Measurements from ENCODE around the gene CFAP69.

CFAP69 gene

DNA sequence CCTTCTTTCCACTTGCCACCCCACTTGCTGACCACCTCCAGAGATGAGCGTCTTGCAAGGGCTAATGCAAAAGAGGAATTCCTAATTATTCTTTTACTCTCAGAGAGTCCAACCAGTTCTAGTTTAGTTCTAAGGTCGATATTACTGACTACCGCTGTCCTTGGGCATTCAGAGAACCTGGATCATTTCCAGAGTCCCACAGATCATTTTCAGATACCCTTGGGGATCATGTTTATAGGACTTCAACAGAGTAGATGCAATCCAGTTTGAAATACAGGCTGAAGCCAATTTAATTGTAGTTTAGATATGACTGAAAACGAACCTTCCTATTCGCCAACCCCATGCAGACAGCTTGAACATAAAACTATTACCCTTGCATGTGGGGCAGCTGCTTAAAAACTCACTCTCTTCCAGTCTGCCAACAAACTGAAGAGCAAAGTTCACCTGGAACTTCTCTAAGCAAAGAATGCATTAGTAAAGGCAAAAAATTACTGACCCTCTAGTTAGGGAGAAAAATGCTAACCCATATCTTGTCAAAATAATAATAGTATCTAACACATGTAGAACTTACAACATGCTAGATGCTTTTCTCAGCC is 22.4 kb downstream of the CFAP69 start:
- Histone ChIP-seq H3K4me3 (ENCODE audit: low read depth in 1 of 2, low read length in 2 of 2) (no peak overlapping the region), H3K9ac (ENCODE audit: low read depth in 1 of 2, low read length in 2 of 2) (no peak overlapping the region)

DNA sequence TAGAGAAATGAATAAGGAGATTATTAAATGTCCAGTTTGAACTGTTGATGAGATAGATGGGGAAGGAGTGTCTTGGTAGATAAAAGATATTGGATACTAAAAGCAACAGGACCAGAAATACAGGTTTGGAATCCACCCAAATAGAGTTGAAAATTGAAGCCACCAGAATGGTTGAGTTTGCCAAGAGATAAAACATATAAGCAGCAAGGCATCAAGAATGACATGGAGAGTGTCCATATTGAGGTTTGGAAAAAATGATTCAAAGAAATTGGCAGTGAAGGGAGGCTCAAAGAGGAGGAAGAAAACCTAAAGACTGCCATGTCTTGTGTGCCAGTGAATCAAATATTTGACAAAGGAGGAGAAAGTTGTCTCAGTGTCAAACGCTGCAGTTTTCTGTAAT is 24.2 kb downstream of the CFAP69 start:
- no peak overlapping the region for H3K27ac ChIP-seq (ENCODE audit: low read depth, low read length)
- H3K36me3 ChIP-seq (ENCODE audit: control insufficient read depth in 1 of 2, insufficient read depth in 2 of 2, low read length in 2 of 2) = no peaks in the 10 kb centered on the region
- peaks cover 8 to 11% of the 10 kb centered on the region in 2 donors for H3K4me1 ChIP-seq (ENCODE audit: control insufficient read depth in 1 of 2, insufficient read depth in 2 of 2, low read length in 2 of 2)
- H3K9me3 ChIP-seq (ENCODE audit: control insufficient read depth in 1 of 2, low read length in 2 of 2) = no peaks in the 10 kb centered on the region
- no peak overlapping the region for H3K9ac ChIP-seq (ENCODE audit: low read depth in 1 of 2, low read length in 2 of 2)
- no peak overlapping the region for H3K4me3 ChIP-seq (ENCODE audit: low read depth in 1 of 2, low read length in 2 of 2)
- no peaks in the 10 kb centered on the region for H3K27me3 ChIP-seq (ENCODE audit: control insufficient read depth in 1 of 2, insufficient read depth in 2 of 2, low read length in 2 of 2)

More for the DNA sequence above, 22.4 kb downstream of the CFAP69 start:
- H3K27me3 ChIP-seq (ENCODE audit: control insufficient read depth in 1 of 2, insufficient read depth in 2 of 2, low read length in 2 of 2) = no peaks in the 10 kb centered on the region
- H3K27ac ChIP-seq (ENCODE audit: low read depth, low read length) = no peak overlapping the region
- no peaks in the 10 kb centered on the region for H3K36me3 ChIP-seq (ENCODE audit: control insufficient read depth in 1 of 2, insufficient read depth in 2 of 2, low read length in 2 of 2)
- H3K9me3 ChIP-seq (ENCODE audit: control insufficient read depth in 1 of 2, low read length in 2 of 2) = no peaks in the 10 kb centered on the region
- H3K4me1 ChIP-seq (ENCODE audit: control insufficient read depth in 1 of 2, insufficient read depth in 2 of 2, low read length in 2 of 2) = peaks cover 8 to 11% of the 10 kb centered on the region in 2 donors

GRCh38 chr7:90270431-90271178 is 25.6 kb downstream of the CFAP69 start:
- no peak overlapping the region for H3K9ac ChIP-seq (ENCODE audit: low read depth in 1 of 2, low read length in 2 of 2)
- no peak overlapping the region for H3K4me3 ChIP-seq (ENCODE audit: low read depth in 1 of 2, low read length in 2 of 2)
- H3K27me3 ChIP-seq (ENCODE audit: control insufficient read depth in 1 of 2, insufficient read depth in 2 of 2, low read length in 2 of 2) = no peaks in the 10 kb centered on the region
- H3K9me3 ChIP-seq (ENCODE audit: control insufficient read depth in 1 of 2, low read length in 2 of 2) = no peaks in the 10 kb centered on the region
- H3K4me1 ChIP-seq (ENCODE audit: control insufficient read depth in 1 of 2, insufficient read depth in 2 of 2, low read length in 2 of 2) = peaks cover 8 to 11% of the 10 kb centered on the region in 2 donors
- no peak overlapping the region for H3K27ac ChIP-seq (ENCODE audit: low read depth, low read length)
- no peaks in the 10 kb centered on the region for H3K36me3 ChIP-seq (ENCODE audit: control insufficient read depth in 1 of 2, insufficient read depth in 2 of 2, low read length in 2 of 2)

GRCh38 chr7:90271753-90272152 is 26.8 kb downstream of the CFAP69 start:
- Histone ChIP-seq H3K36me3 (ENCODE audit: control insufficient read depth in 1 of 2, insufficient read depth in 2 of 2, low read length in 2 of 2) (no peaks in the 10 kb centered on the region), H3K27me3 (ENCODE audit: control insufficient read depth in 1 of 2, insufficient read depth in 2 of 2, low read length in 2 of 2) (no peaks in the 10 kb centered on the region), H3K4me1 (ENCODE audit: control insufficient read depth in 1 of 2, insufficient read depth in 2 of 2, low read length in 2 of 2) (peaks cover 13% of the 10 kb centered on the region in 2 donors), H3K9me3 (ENCODE audit: control insufficient read depth in 1 of 2, low read length in 2 of 2) (no peaks in the 10 kb centered on the region), H3K27ac (ENCODE audit: low read depth, low read length) (no peak overlapping the region), H3K4me3 (ENCODE audit: low read depth in 1 of 2, low read length in 2 of 2) (no peak overlapping the region), H3K9ac (ENCODE audit: low read depth in 1 of 2, low read length in 2 of 2) (no peak overlapping the region)

GRCh38 chr7:90272242-90272641 is 27.3 kb downstream of the CFAP69 start:
- H3K27me3 ChIP-seq (ENCODE audit: control insufficient read depth in 1 of 2, insufficient read depth in 2 of 2, low read length in 2 of 2) = no peaks in the 10 kb centered on the region
- H3K4me3 ChIP-seq (ENCODE audit: low read depth in 1 of 2, low read length in 2 of 2) = no peak overlapping the region
- no peak overlapping the region for H3K27ac ChIP-seq (ENCODE audit: low read depth, low read length)
- peaks cover 9 to 12% of the 10 kb centered on the region in 2 donors for H3K4me1 ChIP-seq (ENCODE audit: control insufficient read depth in 1 of 2, insufficient read depth in 2 of 2, low read length in 2 of 2)
- H3K9me3 ChIP-seq (ENCODE audit: control insufficient read depth in 1 of 2, low read length in 2 of 2) = no peaks in the 10 kb centered on the region
- no peaks in the 10 kb centered on the region for H3K36me3 ChIP-seq (ENCODE audit: control insufficient read depth in 1 of 2, insufficient read depth in 2 of 2, low read length in 2 of 2)
- H3K9ac ChIP-seq (ENCODE audit: low read depth in 1 of 2, low read length in 2 of 2) = no peak overlapping the region

GRCh38 chr7:90274161-90274560 is 29.2 kb downstream of the CFAP69 start:
- H3K27ac ChIP-seq (ENCODE audit: low read depth, low read length) = no peak overlapping the region

DNA sequence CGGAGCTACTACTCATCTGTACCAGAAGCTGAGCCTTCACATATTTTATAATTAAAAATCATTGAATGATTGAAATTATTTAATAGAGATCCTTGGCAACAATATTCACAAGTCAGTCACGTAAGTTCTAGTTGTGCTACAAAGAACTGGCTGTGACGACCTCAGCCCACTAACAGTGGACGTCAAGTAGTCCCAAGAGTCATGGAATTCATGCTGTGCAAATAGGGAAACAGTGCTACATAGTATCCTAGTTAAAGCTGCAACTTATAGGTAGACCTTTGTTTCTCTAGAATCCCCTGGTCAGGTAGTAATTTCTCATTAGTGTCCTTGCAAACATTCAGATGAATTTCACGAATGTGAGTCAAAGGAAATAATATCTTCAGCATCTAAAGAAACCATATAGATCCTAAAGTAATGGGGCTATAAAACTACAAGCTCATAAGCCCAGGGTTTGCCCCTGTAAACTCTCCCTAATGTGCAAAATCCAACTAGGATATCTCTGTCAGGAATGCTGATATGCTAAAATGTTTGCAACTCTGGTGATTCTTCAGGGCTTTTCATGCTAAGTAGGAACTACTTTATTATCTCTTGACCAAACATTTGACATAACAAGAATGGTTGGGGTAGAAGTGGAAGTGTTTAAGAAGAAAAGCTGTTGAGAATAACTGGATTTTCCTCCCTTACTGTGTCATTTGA is 31.2 kb downstream of the CFAP69 start:
- H3K4me3 ChIP-seq (ENCODE audit: low read depth in 1 of 2, low read length in 2 of 2) = no peak overlapping the region
- no peak overlapping the region for H3K9ac ChIP-seq (ENCODE audit: low read depth in 1 of 2, low read length in 2 of 2)
- H3K4me1 ChIP-seq (ENCODE audit: control insufficient read depth in 1 of 2, insufficient read depth in 2 of 2, low read length in 2 of 2) = peaks cover 3 to 6% of the 10 kb centered on the region in 2 donors
- H3K9me3 ChIP-seq (ENCODE audit: control insufficient read depth in 1 of 2, low read length in 2 of 2) = no peaks in the 10 kb centered on the region
- H3K27me3 ChIP-seq (ENCODE audit: control insufficient read depth in 1 of 2, insufficient read depth in 2 of 2, low read length in 2 of 2) = no peaks in the 10 kb centered on the region
- H3K27ac ChIP-seq (ENCODE audit: low read depth, low read length) = no peak overlapping the region
- no peaks in the 10 kb centered on the region for H3K36me3 ChIP-seq (ENCODE audit: control insufficient read depth in 1 of 2, insufficient read depth in 2 of 2, low read length in 2 of 2)

More at GRCh38 chr7:90274161-90274560, 29.2 kb downstream of the CFAP69 start:
- Histone ChIP-seq H3K9ac (ENCODE audit: low read depth in 1 of 2, low read length in 2 of 2) (no peak overlapping the region), H3K9me3 (ENCODE audit: control insufficient read depth in 1 of 2, low read length in 2 of 2) (no peaks in the 10 kb centered on the region), H3K4me3 (ENCODE audit: low read depth in 1 of 2, low read length in 2 of 2) (no peak overlapping the region), H3K36me3 (ENCODE audit: control insufficient read depth in 1 of 2, insufficient read depth in 2 of 2, low read length in 2 of 2) (no peaks in the 10 kb centered on the region), H3K4me1 (ENCODE audit: control insufficient read depth in 1 of 2, insufficient read depth in 2 of 2, low read length in 2 of 2) (peaks cover 3 to 6% of the 10 kb centered on the region in 2 donors), H3K27me3 (ENCODE audit: control insufficient read depth in 1 of 2, insufficient read depth in 2 of 2, low read length in 2 of 2) (no peaks in the 10 kb centered on the region)

DNA sequence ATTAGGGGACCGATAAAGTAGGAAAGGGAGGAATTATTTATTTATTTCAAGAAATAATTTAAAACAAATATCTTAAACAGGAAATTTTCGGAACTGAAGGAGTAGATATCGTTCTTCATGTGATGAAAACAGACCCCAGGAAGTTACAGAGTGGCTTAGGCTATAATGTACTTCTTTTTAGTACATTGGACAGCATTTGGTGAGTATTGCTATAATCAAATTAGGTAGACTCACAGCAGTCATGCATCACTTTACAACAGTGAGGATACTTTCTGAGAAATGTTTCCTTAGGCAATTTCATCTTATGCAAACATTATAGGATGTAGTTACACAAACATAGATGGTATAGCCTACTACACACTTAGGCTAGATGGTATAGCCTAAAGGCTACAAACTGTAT is 43.2 kb downstream of the CFAP69 start:
- Histone ChIP-seq H3K4me1 (ENCODE audit: control insufficient read depth in 1 of 2, insufficient read depth in 2 of 2, low read length in 2 of 2) (no peaks in the 10 kb centered on the region), H3K36me3 (ENCODE audit: control insufficient read depth in 1 of 2, insufficient read depth in 2 of 2, low read length in 2 of 2) (peaks cover 0 to 4% of the 10 kb centered on the region in 2 donors), H3K4me3 (ENCODE audit: low read depth in 1 of 2, low read length in 2 of 2) (no peak overlapping the region), H3K27ac (ENCODE audit: low read depth, low read length) (no peak overlapping the region), H3K9me3 (ENCODE audit: control insufficient read depth in 1 of 2, low read length in 2 of 2) (no peaks in the 10 kb centered on the region), H3K27me3 (ENCODE audit: control insufficient read depth in 1 of 2, insufficient read depth in 2 of 2, low read length in 2 of 2) (no peaks in the 10 kb centered on the region), H3K9ac (ENCODE audit: low read depth in 1 of 2, low read length in 2 of 2) (no peak overlapping the region)

DNA sequence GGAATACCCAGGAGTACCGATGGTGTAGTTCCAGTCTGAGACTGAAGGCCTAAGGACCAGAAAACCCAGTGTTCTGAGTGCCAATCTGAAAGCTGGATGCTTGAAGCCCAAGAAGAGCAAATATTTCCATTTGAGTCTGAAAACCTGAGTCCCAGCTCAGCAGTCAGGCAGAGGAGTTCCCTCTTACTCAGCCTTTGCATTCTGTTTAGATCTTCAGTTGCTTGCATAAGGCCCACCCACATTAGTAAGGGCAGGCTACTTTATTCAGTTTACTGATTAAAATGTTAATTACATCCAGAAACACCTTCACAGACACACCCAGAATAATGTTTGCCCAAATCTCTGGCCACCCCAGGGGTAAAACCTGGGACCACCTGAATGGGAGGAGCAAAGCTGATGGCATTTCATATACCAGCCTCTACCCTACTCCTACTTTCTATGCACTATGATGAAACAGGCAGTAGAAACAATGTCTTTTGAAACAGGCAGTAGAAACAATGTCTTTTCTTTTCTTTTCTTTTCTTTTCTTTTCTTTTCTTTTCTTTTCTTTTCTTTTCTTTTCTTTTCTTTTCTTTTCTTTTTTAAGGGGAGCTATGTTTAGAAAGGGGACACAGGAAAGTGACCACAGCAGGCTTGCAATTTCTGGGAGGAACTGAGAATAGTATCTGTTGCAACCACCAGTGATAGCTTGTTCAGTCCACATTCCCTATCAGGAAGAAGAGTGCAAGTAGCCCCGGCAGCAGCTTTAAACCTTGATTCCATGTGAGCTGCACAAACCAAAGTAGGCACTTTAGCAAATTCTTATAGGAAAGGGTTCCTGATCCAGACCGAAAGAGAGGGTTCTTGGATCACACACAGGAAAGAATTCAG is 45.5 kb downstream of the CFAP69 start:
- H3K36me3 ChIP-seq (ENCODE audit: control insufficient read depth in 1 of 2, insufficient read depth in 2 of 2, low read length in 2 of 2) = peaks cover 0 to 4% of the 10 kb centered on the region in 2 donors
- no peaks in the 10 kb centered on the region for H3K9me3 ChIP-seq (ENCODE audit: control insufficient read depth in 1 of 2, low read length in 2 of 2)
- H3K4me3 ChIP-seq (ENCODE audit: low read depth in 1 of 2, low read length in 2 of 2) = no peak overlapping the region

More for the DNA sequence above, 45.5 kb downstream of the CFAP69 start:
- H3K27ac ChIP-seq (ENCODE audit: low read depth, low read length) = no peak overlapping the region
- no peak overlapping the region for H3K9ac ChIP-seq (ENCODE audit: low read depth in 1 of 2, low read length in 2 of 2)
- H3K4me1 ChIP-seq (ENCODE audit: control insufficient read depth in 1 of 2, insufficient read depth in 2 of 2, low read length in 2 of 2) = no peaks in the 10 kb centered on the region
- H3K27me3 ChIP-seq (ENCODE audit: control insufficient read depth in 1 of 2, insufficient read depth in 2 of 2, low read length in 2 of 2) = no peaks in the 10 kb centered on the region

Measured in duodenal mucosa (tissue), 2 donors.